ENCODE data around the gene MARCHF9.

- TF ChIP-seq CTCF (IDR thresholded peaks at IDR 0.05) (no peak), POLR2AphosphoS5 (IDR thresholded peaks at IDR 0.05) (no peak)
Observed at GRCh38 chr12:57719777-57720605, 34.9 kb upstream of the MARCHF9 start.
